ENCODE measurements around the gene NISCH.

DNA sequence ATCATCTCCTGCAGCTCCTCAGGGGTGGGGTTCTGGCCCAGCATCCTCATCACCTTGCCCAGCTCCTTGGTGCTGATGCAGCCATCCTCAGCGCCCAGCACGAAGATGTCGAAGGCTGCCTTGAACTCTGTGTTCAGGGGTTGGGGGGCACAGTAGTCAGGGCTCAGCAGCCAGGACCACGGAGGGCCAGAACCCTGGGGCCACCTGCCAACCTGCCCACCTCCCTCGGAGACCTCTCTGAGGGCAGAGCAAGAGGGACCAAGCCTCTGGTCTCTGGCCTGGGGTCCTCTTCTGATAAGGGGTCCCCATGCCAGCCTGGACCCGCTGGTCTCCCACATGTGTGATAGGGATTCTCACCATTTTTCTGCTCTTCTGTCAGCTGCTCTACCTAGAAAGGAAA, 3.3 kb upstream of the NISCH start:
- no peak for TF ChIP-seq EZH2 (IDR thresholded peaks at IDR 0.05; ENCODE audit: low read length, missing control alignments)
- TF ChIP-seq, protein P1, sequence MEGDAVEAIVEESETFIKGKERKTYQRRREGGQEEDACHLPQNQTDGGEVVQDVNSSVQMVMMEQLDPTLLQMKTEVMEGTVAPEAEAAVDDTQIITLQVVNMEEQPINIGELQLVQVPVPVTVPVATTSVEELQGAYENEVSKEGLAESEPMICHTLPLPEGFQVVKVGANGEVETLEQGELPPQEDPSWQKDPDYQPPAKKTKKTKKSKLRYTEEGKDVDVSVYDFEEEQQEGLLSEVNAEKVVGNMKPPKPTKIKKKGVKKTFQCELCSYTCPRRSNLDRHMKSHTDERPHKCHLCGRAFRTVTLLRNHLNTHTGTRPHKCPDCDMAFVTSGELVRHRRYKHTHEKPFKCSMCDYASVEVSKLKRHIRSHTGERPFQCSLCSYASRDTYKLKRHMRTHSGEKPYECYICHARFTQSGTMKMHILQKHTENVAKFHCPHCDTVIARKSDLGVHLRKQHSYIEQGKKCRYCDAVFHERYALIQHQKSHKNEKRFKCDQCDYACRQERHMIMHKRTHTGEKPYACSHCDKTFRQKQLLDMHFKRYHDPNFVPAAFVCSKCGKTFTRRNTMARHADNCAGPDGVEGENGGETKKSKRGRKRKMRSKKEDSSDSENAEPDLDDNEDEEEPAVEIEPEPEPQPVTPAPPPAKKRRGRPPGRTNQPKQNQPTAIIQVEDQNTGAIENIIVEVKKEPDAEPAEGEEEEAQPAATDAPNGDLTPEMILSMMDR (conservative IDR thresholded peaks at IDR 0.05 in 1 of 2, IDR thresholded peaks at IDR 0.05 in 1 of 2; ENCODE audit: low read depth in 1 of 2, low read length in 2 of 2), result no peak
